ENCODE data around the gene GRK6.

The GRK6 gene

DNA sequence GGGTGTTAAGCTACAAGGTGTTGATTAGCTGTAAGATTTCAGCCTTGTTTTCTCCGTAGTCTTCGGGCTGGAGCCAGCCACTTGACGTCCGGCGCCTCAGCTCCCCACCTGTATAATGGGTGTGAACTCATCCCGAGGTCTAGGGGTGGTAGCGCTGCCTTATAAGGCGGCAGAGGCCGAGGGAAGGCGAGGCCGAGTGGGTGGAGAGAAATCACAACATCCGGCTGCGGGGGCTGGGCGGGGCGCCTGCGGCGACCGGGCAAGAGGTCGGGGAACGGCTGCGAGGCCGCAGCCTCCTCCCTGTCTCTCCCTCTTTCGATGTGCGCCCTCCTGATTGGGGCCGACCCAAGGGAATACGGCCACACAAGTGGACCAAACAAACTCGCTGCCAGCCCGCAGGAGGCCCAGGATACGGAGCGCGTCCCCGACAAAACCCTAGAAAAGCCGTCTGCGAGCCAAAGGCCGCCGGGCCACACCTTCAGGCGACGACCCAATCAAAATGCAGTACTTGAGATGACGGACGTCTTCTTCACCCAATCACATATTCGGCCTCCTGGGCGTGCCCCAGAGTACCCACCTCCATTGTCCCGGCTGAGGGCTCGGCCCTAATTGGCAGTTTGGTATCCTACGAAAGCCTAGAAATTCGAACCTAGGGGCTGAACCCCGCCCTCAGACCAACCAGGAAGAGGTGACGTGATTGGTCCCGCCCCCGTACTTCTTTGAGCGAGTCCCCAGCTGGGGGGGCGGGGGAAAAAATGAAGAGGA lies 493 bp upstream of the GRK6 start:
- DNase-seq (ENCODE audit: low read depth in 2 of 2): peak; percentile 99 to 100

DNA sequence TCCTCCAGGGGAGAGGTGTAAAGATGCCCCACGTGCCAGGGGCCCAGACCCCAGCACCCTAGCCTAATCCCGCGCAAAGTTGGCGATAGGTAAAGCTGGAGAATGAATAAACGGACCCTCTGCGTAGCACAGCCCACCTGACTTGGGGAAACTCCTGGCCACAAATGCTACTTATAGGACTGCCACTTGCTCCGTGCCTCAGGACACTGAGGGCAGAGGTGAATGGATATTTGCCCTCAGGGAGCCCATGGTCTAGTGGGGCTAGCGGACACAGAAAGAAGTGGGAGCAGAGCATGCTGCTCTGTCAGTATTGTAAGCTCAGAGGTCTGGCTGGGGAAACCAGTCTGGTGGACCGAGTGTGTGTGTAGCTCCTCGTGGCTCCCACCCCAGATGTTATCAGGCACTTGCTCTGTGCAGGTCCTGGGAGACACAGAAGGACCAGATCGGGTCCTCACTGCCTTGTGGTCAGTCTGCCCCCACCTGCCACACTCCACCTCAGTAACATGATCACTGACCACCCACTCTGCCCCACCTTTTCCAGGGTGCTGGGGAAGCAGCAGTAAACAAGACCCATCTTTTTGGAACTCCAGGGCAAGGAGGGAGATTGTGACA lies 841 bp downstream of the GRK6 start:
- DNase-seq (ENCODE audit: low read depth in 2 of 2): no peak

DNA sequence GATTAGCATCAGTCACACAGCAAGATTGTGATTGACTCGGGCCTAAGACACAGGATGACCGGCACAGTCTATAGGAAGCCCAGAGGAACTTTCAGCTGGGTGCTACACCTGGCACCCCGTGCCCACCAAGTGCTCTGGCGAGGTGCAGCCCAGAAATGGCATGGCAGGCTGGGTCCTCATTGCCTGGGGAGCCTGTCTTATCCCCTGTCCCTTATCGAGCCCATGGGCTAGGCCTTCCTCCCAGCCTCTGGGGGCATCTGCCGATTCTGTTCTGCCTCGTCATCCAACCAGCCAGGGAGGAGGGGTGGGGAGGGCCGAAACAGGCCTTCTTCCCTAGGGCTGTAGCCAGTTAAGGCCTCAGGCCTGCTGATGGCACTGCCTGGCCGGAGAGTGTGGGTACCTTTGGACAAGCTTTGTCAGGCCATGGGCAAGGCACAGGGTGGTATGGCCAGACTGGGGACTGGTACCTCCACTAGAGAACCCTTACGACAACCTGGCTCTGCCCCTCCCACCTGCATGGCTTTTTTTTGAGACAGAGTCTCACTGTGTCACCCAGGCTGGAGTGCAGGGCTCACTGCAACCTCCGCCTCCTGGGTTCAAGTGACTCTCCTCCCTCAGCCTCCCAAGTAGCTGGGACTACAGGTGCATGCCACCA lies 1.6 kb downstream of the GRK6 start:
- DNase-seq (ENCODE audit: low read depth in 2 of 2): no peak

DNA sequence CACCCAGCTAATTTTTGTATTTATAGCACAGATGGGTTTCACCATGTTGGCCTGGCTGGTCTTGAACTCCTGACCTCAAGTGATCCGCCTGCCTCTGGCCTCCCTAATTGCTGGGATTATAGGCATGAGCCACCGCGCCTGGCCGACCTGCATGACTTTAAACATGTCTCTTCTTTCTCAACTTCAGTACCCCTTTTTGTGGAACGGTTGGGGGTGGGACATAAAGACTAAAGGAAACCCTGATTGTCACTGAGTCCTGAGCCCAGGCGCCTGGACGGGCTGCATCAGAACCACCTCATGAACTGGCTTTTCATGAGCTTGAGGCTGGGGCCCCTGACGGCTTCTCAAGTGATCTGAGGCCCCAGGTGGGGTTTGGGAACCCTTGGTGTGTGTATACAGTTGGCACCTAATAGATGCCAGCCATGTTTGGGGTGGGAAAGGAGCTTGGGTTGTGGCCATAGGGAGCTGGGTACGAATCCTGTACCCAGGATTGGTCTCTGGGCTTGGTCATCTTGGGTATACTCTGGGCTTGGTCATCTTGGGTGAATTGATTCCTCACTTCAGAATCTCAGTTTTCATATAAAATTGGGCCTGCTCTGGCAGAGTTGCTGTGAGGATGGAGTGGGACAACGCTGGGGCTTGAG lies 2.2 kb downstream of the GRK6 start:
- DNase-seq (ENCODE audit: low read depth in 2 of 2): no peak

DNA sequence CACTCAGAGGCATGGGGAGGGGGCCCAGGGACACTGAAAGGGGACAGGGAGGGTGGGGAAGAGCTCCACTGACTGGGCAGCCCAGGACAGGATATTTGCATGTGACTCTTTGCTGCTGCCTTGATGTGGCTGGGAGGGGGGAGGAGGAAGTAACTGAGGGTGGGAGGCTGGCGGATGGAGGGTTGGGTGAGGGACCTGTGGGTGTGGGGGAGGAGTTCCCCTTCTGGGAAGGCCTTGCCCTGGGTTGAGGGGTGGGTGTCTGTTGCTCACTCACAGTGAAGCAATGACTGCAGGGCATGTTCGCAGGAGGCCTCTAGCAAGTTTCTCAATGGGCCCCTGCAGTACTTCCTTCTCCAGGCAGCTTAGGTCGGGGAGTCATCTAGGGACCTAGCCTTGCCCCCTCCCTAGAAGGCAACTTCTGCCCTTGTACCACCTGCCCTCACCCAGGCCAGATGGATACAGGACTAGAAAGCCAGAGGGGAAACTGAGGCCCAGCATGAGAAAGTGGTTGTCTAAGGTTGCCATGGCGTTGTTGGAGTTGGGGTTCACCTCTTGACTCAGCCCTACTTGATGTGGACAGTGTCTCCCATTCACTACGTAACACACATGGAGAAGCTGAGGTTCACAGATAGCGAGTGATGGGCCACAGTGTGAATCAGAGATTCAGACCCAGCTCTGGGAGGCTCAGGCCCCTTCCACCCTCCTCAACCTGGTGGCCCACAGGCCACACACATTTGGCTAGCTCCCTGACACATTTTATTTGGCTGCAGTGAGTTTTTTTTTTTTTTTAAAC lies 3.0 kb downstream of the GRK6 start:
- peak; percentile 80 to 82 for DNase-seq (ENCODE audit: low read depth in 2 of 2)

DNA sequence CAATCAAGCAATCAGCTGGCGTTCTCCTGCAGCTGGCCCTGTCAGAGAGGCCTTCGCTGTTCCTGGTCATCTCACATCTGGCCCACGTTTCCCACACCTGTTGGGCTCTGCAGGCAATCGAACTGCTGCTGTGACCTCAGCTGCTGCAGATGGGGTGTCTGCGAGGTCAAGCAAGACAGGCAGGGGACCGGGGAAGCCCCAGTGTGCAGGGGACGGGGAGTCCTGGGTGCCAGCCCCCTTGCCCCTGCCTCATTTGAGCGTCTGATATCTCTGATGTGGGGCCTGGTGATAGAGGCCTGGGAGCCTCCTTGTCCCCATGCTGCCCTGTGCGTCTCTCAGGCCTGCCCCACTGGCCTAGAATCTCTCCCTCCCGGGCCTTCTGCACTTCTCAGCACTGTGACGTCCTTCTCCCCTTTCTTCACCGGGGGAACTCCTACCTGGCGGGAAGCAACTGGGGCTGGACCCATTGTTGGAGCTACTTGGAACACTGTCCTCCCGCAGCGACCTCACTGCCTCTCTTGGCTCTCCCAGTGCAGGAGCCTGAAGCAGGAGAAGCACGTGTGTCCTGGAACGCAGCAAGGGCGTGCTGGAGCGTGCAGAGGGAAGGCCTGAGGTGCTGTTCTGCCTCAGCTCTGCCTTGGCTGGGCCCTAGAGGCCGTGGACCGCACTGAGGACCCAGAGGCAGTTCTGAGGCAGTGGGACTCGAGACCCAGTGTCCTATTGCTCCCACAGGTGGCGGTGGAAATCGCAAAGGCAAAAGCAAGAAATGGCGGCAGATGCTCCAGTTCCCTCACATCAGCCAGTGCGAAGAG lies 3.9 kb downstream of the GRK6 start:
- no peak for DNase-seq (ENCODE audit: low read depth in 2 of 2)

DNA sequence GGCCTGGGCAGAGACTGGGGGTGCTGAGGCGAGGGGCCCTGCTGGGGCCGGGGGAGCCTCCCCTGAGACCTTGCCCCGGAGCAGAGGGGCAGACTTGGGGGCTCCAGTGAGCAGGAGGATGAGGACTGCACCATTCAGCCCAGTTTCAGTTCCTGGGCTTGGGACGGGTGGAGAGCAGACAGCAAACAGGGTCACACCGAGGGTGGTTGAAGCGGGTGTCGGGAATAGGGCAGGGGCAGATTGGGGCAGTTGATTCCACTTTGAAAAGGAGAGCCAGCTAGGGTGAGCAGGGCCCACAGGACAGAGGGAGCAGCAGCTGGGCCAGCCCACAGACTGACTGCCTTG lies 4.5 kb downstream of the GRK6 start:
- DNase-seq (ENCODE audit: low read depth in 2 of 2): no peak

DNA sequence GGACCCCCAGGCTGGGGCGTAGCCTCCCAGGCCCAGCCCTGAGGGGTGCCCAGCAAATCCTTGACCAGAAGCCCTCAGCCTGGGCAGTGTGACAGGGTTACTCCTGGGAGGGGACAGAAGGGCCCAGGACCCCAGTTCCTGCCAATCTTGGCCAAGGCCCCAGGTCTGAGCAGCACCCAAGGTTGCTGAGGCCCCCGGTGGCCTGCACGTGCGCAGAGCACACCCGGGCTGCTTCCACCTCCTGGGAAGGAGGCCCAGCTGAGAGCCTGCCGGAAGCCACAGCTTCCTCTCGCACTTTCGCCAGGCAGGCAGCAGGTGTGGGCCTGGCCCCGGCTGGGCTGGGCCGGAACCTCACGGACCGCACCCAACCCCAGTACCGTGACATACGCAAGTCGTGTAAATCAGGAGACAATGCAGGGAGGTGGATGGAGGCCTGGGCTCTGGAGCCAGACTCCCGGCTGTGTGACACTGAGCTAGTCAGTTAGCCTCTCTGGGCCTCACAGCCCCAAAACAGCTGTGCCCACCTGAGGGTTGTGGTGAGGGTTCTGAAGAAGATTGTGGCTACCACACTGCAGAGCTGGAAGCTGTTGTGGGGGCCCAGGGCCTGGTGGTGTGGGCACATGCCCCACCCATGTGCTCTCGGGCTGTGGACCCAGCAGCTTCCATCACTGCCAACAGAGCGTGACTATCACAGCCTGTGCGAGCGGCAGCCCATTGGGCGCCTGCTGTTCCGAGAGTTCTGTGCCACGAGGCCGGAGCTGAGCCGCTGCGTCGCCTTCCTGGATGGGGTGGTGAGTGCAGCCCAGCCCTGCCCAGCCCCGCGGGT lies 5.1 kb downstream of the GRK6 start:
- DNase-seq (ENCODE audit: low read depth in 2 of 2): peak in 1 of 2 donors; percentile 66

DNA sequence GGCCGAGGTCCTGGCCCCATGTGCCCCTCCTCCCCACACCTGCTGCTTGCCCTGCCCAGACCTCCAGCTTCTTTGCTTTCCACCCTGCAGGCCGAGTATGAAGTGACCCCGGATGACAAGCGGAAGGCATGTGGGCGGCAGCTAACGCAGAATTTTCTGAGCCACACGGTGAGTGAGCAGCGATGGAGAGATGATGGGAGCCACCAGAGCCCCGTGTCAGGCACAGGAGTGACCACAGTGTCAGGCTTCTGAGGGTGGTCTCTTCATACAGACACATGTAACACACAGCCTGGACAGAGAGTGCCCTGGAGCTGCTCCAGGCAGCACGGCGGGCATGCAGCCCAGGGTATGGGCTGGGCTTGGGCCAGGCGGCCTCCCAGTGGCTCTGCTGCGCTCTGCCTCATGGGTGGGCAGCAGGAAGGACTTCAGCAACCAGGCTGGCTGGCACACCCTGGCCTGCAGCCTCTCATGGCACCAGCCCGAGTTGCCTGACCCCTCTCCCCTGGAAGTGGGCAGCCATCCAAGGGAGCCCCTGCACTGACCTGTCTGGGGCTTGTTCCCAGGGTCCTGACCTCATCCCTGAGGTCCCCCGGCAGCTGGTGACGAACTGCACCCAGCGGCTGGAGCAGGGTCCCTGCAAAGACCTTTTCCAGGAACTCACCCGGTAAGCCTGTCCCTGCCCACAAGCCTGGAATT lies 5.8 kb downstream of the GRK6 start:
- DNase-seq (ENCODE audit: low read depth in 2 of 2): no peak

DNA sequence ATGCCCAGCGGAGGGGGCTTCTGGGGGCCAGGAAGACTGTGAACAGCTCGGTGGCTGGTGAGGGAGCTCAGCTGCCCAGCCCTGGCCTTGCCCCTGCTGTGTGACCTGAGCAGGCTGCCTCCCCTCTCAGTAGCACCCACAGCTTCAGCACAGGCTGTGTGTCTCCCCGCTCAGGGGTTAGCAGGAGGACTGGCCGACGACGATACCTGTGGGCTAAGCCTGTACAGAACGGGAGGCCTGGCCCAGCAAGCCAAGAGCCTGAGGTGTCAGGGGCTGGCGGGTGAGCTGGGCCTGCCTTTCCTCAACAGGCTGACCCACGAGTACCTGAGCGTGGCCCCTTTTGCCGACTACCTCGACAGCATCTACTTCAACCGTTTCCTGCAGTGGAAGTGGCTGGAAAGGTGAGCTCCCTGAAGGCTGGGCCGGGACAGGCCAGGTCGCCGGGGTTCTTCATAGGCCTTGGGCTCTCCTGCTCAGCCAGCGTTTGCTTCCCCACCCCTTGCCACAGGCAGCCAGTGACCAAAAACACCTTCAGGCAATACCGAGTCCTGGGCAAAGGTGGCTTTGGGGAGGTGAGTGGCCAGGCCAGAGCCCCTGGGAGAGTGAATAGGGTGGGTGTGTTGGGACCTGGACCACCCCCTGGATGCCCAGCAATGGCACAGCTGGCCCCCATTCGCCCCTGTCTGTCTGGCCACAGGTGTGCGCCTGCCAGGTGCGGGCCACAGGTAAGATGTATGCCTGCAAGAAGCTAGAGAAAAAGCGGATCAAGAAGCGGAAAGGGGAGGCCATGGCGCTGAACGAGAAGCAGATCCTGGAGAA lies 6.6 kb downstream of the GRK6 start:
- no peak for DNase-seq (ENCODE audit: low read depth in 2 of 2)

DNA sequence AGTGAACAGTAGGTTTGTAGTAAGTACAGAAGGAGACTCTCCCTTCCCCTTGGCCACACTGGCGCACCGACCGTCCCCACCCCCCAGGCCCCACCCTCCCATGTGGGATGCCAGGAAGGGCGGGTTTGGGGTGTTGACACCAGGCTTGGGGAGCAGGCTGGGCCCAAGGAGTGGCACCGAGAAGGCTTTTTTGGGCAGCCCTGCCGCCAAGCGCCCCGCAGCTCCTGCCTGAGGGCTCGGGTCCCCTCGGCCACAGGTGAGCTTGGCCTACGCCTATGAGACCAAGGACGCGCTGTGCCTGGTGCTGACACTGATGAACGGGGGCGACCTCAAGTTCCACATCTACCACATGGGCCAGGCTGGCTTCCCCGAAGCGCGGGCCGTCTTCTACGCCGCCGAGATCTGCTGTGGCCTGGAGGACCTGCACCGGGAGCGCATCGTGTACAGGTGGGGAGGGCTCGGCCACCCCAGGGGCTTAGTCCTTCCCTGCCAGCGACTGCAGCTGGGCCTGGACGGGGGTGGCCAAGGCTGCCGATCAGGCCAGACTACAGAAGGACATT lies 7.3 kb downstream of the GRK6 start:
- DNase-seq (ENCODE audit: low read depth in 2 of 2): no peak

DNA sequence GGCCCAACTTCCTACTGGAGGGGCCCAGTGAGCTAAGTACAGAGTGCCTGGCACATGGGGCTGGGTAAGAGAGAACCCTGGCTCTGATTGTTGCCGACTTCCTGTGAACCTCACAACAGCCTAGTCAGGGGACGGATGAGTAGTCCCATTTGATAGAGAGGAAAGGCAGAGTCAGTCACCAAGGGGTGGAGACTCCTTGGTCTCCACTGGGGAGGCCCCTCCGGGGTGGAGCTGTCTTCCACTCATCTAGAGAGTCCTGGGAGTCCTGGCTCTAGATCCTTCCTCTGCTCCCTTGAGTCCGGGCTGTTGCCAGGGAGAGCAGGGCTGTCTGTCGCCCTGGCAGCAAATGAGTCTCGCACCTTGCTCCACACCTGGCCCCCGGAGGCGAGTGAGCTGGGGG lies 8.0 kb downstream of the GRK6 start:
- peak in 1 of 2 donors; percentile 58 for DNase-seq (ENCODE audit: low read depth in 2 of 2)

DNA sequence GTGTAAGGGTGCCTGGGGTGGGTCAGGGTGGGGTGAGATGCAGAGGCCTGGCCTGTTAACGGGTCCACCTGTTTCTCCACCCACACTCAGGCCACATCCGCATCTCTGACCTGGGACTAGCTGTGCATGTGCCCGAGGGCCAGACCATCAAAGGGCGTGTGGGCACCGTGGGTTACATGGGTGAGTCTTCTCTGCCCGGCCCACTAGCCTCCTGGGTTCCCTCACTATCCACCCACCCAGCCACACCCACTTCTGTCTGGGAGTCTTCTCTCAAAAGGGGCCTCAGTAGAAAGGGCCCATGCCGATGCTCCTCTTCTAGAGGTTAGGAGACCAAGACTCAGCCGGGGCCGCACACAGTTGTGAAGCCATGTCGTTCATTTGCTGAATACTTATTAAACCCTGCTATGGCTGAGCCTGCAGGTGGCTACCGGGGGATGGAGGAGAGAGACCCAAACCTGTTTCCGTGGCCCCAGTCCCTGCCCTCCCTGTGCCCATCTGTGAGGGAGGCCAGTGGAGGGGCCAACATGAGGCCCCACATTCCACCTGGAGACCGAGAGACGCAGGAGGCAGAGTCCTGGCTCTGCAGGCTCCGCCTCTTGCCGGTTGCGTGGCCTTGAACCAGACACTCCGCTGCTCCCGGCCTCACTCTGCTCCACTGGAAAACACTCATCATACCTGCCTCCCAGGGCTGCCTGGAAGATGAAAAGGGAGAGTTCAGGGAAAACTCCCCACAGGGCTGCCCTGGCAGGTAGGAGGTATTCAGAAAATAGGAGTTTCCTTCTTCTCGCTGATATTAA lies 8.7 kb downstream of the GRK6 start:
- DNase-seq (ENCODE audit: low read depth in 2 of 2): no peak

DNA sequence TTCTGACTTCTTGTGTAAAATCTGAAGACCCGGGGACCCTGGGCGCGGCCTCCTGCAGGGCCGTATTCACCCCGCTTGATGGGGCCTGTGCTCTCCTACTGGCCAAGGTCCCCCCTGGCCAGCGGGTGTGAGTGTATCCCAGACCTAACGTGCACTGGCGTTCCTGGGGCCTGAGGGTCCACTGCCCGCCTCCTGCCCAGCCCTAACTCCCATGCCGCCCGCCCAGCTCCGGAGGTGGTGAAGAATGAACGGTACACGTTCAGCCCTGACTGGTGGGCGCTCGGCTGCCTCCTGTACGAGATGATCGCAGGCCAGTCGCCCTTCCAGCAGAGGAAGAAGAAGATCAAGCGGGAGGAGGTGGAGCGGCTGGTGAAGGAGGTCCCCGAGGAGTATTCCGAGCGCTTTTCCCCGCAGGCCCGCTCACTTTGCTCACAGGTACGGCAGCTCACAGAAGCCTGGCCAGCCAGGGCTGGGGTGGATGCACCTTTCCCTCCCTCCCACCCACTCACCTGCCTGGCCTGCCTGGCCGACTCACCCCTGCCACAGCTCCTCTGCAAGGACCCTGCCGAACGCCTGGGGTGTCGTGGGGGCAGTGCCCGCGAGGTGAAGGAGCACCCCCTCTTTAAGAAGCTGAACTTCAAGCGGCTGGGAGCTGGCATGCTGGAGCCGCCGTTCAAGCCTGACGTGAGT lies 9.5 kb downstream of the GRK6 start:
- no peak for DNase-seq (ENCODE audit: low read depth in 2 of 2)

DNA sequence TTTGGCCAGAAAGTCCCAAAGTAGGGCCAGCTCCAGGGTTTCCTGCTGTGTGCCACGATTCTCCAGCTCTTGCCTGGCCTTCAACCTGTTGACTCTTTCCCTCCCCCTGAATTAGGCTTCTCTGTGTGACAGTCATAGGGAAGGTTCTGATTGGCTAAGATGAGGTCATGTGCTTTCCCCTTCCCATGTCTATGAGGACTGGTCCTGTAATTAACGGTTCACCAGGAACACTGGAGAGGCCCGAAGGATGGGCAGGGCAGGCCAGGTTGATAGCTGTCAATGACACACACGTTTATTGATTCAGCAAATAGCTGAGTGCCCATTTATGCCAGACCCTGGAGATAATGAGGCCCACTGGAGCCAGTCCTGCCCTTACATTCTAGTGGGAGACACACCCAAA lies 11.1 kb downstream of the GRK6 start:
- no peak for DNase-seq (ENCODE audit: low read depth in 2 of 2)

DNA sequence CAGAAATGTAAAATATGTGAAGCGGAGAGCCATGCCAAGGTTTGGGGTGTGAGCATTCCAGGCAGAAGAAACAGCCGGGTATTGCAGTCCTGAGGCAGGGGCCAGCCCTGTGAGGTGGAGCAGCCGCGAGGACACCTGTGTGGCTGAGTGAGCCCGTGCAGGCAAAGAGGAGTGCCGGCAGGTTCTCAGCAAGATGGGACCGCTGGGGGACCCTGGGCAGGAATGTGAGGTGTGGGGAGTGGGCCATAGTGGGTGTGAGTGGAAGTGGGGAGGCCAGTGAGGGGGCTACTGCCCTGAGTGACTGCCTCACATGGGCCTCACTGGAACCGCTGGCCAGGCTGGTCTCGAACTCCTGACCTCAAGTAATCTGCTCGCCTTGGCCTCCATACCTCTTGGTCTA lies 12.0 kb downstream of the GRK6 start:
- no peak for DNase-seq (ENCODE audit: low read depth in 2 of 2)

DNA sequence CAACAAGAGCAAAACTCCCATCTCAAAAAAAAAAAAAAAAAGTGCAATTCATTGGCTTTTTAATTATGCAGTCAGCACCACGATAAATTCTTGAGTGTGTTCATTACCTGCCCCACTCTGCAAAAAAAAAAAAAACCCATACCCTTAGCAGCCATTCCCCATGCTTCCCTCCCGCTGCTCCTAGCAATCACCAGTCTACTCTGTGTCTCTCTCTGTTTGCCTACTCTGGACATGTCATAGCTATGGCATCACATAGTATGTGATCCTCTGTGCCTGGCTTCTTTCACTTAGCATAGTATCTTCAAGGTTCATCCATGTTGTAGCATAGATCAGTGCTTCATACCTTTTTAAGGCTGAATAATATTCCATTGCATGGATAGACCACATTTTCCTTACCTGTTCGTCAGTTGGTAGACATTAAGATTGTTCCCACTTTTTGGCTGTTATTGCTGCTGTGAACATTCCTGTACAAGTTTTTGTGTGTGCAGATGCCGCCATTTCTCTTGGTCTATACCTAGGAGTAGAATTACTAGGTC lies 13.1 kb downstream of the GRK6 start:
- no peak for DNase-seq (ENCODE audit: low read depth in 2 of 2)

All from activated CD4-positive, alpha-beta T cell treated with anti-CD3 and anti-CD28 coated beads for 24 hours (primary cell).